ENCODE results near the gene SLFN12L.

The SLFN12L gene

GRCh38 chr17:35433075-35433894 is 104.2 kb downstream of the SLFN12L start:
- H3K4me3 ChIP-seq: peak overlapping the region; percentile 88
- no peak for TF ChIP-seq CTCF (IDR thresholded peaks at IDR 0.05)
- peak overlapping the region; percentile 57 to 93 for H3K27ac ChIP-seq
- peak; percentile 82 for DNase-seq (ENCODE audit: low spot score)

DNA sequence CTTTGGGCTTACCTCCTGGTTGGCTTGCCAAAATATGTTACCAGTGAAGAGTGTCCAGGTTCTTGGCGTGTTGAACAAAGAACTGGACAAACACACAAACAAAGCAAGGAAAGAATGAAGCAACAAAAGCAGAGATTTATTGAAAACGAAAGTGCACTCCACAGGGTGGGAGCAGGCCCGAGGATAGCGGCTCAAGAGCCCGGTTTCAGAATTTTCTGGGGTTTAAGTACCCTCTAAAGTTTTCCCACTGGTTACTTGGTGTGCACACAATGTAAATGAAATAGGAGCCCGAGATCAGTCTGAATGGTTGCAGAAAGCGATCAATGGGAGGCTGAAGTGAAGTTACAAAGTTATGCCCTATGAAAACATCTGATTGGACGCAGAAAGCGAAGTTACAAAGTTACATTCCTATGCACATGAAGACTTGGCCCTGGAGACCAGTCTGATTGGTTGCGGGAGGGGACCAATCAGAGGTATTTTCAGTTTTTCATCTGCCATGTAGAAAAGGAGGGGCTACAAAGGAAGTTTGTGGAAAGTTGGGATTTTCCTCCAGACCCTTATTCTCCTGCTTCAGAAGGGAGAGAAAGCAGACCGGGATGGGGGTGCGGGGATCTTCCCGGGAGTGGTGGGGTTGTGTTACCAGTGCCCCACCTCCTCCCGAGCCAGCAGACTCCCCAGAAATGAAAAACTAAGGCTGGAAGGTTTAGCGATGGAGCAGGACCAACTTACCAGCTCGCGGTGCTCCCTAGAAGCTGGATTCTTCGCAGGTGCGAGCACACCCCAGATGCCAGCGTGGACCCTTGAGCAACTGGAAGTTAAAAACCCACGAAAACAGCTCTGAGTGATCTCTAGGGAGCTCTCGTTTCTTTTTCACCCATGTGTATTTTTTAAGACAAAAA is 105.1 kb downstream of the SLFN12L start, which contains the start of gene SLFN12:
Gene SLFN12 (minus strand): TSS at position 325 of the 899 bp plus-strand sequence. CDS start 9,472 bp downstream, outside the sequence.
- TF ChIP-seq CTCF (IDR thresholded peaks at IDR 0.05): no peak
- peak within 1 kb of the TSS; percentile 88 for H3K4me3 ChIP-seq
- DNase-seq (ENCODE audit: low spot score): no peak
- H3K27ac ChIP-seq: peak within 1 kb of the TSS; percentile 57 to 93

DNA sequence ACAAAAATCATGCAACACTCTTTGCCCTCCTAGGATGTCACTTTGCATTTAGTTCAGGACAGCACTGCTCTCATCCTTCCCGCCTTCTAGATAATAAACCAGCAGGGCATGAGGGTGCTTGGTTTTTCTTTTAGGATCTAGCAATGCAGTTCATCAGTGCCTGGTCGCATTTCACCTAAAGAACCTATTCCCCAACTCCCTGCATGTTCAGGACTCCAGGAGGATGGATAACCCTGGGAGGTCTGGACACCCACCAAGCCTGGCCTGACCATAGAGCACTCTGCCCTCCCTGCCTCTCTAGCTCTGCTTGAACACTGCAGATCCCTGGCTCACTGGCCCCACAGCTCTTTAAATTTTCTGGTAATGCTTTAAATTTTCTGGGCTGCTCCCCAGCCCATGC is 107.8 kb downstream of the SLFN12L start:
- H3K4me3 ChIP-seq: no peak overlapping the region
- TF ChIP-seq CTCF (IDR thresholded peaks at IDR 0.05): no peak
- no peak overlapping the region for H3K27ac ChIP-seq
- DNase-seq (ENCODE audit: low spot score): no peak

DNA sequence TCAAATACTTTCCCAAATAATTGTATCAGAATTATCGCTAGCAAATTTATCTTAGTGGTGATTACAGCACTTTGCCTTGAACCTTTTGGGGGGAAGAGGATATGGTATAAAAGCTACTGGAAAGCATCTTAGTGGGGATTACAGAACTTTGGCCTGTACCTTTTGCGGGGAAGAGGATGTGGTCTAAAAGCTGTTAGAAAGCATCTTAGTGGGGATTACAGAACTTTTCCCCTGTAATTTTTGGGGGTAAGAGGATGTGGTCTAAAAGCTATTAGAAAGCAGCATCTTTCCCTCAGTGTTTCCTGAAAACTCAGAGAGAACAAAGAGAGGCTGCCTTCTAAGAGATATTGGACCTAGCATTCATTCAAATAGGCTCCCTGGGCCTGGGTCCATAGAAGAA is 109.2 kb downstream of the SLFN12L start:
- TF ChIP-seq CTCF (IDR thresholded peaks at IDR 0.05): no peak
- no peak overlapping the region for H3K27ac ChIP-seq
- no peak overlapping the region for H3K4me3 ChIP-seq
- no peak for DNase-seq (ENCODE audit: low spot score)

DNA sequence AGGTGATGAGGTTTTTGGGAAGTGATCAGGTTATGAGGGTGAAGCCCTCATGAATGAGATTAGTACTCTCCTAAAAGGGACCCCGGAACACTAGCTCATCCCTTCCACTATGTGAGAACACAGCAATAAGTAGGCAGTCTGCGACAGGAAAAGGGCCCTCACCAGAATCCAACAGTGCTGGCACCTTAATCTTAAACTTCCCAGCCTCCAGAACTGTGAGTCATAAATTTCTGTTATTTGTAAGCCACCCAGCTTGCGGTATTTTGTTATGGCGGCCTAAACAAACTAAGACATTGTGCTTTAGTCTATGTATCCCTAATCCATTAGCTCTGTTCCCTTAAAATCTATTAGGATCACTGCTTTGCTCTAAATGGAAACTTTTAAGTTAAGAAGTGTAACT is 113.7 kb downstream of the SLFN12L start:
- no peak for DNase-seq (ENCODE audit: low spot score)
- TF ChIP-seq CTCF (IDR thresholded peaks at IDR 0.05): no peak
- no peak overlapping the region for H3K4me3 ChIP-seq
- H3K27ac ChIP-seq: no peak overlapping the region

All from coronary artery (tissue), 2 donors.